Measurements from ENCODE around the gene SEPTIN1. TPM values are rescaled to one million over a fixed set of nuclear protein-coding genes. Genes with fewer than 3 reads are reported as not detected.

SEPTIN1 gene
- total RNA-seq, 1 experiment from 2014 or later = 1.4 TPM

DNA sequence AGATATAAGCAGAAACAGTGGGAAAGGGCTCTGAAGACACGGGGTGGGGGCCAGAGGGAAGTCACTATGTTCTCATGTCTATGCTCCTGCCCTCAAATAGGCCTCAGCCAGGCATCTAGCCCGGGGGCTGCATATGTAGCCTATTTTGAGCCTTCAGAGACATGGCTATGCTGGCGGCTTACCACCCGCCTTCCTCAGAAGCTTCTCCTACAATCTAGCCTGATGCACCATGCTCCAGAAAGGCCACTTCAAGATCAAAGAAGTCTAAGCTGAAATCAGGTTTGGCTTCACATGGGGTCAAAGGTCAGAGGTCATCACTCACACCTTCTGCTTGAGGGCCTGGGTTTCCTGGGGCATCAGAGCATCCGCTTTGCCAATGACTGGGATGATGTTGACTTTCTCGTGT, 1.6 kb downstream of the SEPTIN1 start:
- Histone ChIP-seq H3T11ph (ENCODE audit: low read length) (no peak overlapping the region), H2BK5ac (ENCODE audit: insufficient read length, low read length) (no peak overlapping the region), H3K4ac (ENCODE audit: low read depth, low read length) (no peak overlapping the region), H3K27ac (ENCODE audit: insufficient read length, low read depth, low read length) (no peak overlapping the region), H3K27me3 (ENCODE audit: insufficient read depth, low read length) (no peaks in the 10 kb centered on the region), H3K9me3 (ENCODE audit: control insufficient read depth, low read depth, low read length) (no peaks in the 10 kb centered on the region), H2AFZ (ENCODE audit: low read length) (no peak overlapping the region), H3K23ac (ENCODE audit: insufficient read length, low read depth, low read length) (no peak overlapping the region), H2AK5ac (ENCODE audit: insufficient read length, low read length) (no peak overlapping the region), H2BK15ac (ENCODE audit: low read depth, low read length) (no peak overlapping the region), H2BK120ac (ENCODE audit: low read depth, low read length, poor library complexity, severe bottlenecking) (no peak overlapping the region), H3K18ac (ENCODE audit: insufficient read length, low read depth, low read length) (no peak overlapping the region), H4K91ac (ENCODE audit: insufficient read length, low read depth, low read length) (no peak overlapping the region), H3K4me1 (ENCODE audit: insufficient read depth, low read length) (no peaks in the 10 kb centered on the region; the same call in 1 of the 2 replicates), H3K9ac (ENCODE audit: extremely low read depth, insufficient read length, low read length) (no peak overlapping the region), H4K5ac (ENCODE audit: insufficient read length, low read depth, low read length) (no peak overlapping the region), H2BK12ac (ENCODE audit: insufficient read length, low read depth, low read length) (no peak overlapping the region), H3K23me2 (ENCODE audit: insufficient read length, low read depth, low read length, poor library complexity, severe bottlenecking) (peaks cover 13% of the 10 kb centered on the region), H3K4me2 (ENCODE audit: insufficient read depth, insufficient read length, low read length) (no peak overlapping the region), H3K79me2 (ENCODE audit: insufficient read depth, low read length) (no peaks in the 10 kb centered on the region), H4K20me1 (ENCODE audit: control insufficient read depth, insufficient read depth, insufficient read length) (no peaks in the 10 kb centered on the region), H4K8ac (replicated peaks; ENCODE audit: insufficient read length, low read depth, low read length) (no peak overlapping the region), H3K56ac (ENCODE audit: insufficient read length, low read depth, low read length) (no peak overlapping the region), H3K79me1 (ENCODE audit: insufficient read depth, low read depth, low read length, poor library complexity, severe bottlenecking) (no peaks in the 10 kb centered on the region), H3K14ac (ENCODE audit: insufficient read depth, low read length) (no peak overlapping the region), H2BK20ac (ENCODE audit: low read depth, low read length, poor library complexity, severe bottlenecking) (no peak overlapping the region)
- DNase-seq = no peak
- Mint-ChIP-seq H3K4me1 (peaks cover 16 to 30% of the 10 kb centered on the region in 2 experiments), H3K27ac (peak overlapping the region in 1 of 3 experiments; percentile 80; a peak in 3 of 7 replicates), H3K27me3 (ENCODE audit: low read depth) (no peaks in the 10 kb centered on the region; the same call in 1 of the 2 replicates), H3K9me3 (peaks cover 0 to 2% of the 10 kb centered on the region in 2 experiments; a peak in 2 of 5 replicates), H3K4me3 (peak overlapping the region in 1 of 2 experiments; percentile 23; a peak in 1 of 5 replicates), H3K36me3 (ENCODE audit: insufficient read depth in 1 of 3, low read depth in 3 of 3) (peaks cover 2 to 4% (median 2%) of the 10 kb centered on the region in 3 experiments; a peak in 4 of 7 replicates)
- WGBS (ENCODE audit: extremely low coverage, insufficient read length, low lambda C conversion rate) = no CpG with 5 or more reads among the region's 6 CpGs
- TF ChIP-seq, protein P1, sequence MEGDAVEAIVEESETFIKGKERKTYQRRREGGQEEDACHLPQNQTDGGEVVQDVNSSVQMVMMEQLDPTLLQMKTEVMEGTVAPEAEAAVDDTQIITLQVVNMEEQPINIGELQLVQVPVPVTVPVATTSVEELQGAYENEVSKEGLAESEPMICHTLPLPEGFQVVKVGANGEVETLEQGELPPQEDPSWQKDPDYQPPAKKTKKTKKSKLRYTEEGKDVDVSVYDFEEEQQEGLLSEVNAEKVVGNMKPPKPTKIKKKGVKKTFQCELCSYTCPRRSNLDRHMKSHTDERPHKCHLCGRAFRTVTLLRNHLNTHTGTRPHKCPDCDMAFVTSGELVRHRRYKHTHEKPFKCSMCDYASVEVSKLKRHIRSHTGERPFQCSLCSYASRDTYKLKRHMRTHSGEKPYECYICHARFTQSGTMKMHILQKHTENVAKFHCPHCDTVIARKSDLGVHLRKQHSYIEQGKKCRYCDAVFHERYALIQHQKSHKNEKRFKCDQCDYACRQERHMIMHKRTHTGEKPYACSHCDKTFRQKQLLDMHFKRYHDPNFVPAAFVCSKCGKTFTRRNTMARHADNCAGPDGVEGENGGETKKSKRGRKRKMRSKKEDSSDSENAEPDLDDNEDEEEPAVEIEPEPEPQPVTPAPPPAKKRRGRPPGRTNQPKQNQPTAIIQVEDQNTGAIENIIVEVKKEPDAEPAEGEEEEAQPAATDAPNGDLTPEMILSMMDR (conservative IDR thresholded peaks at IDR 0.05) = no peak
